ENCODE data around the gene TBPL1. TPM values are rescaled to one million over a fixed set of nuclear protein-coding genes. Genes with fewer than 3 reads are reported as not detected.
"Not testable (repeated sequence)": the region's sequence is repeated elsewhere in the genome, so short reads cannot be mapped to it uniquely, and the experiment has no call there.

The TBPL1 gene
- total RNA-seq, 2 donors from 2014 or later: 27.7 to 30.8 TPM

GRCh38 chr6:133965817-133966360 is 12.9 kb downstream of the TBPL1 start:
- DNase-seq (ENCODE audit: low spot score): no peak
- no peaks in the 10 kb centered on the region for H3K36me3 ChIP-seq
- no peaks in the 10 kb centered on the region for H3K27me3 ChIP-seq (replicated peaks; ENCODE audit: insufficient read depth)
- H3K27ac ChIP-seq: no peak overlapping the region
- H3K4me3 ChIP-seq: no peak overlapping the region
- no peak for TF ChIP-seq POLR2A (IDR thresholded peaks at IDR 0.05)
- no peak for TF ChIP-seq CTCF (IDR thresholded peaks at IDR 0.05)
- no peak for TF ChIP-seq POLR2AphosphoS5 (IDR thresholded peaks at IDR 0.05)
- WGBS: 50% methylated on average over 4 of the region's 4 CpGs
- no peaks in the 10 kb centered on the region for H3K9me3 ChIP-seq
- H3K4me1 ChIP-seq (replicated peaks): peaks cover 7% of the 10 kb centered on the region
- intact Hi-C loops (cut with DNase I): no loop called here

- Histone ChIP-seq H3K27ac (no peak overlapping the region), H3K4me3 (no peak overlapping the region), H3K9me3 (no peaks in the 10 kb centered on the region), H3K27me3 (replicated peaks; ENCODE audit: insufficient read depth) (no peaks in the 10 kb centered on the region), H3K36me3 (no peaks in the 10 kb centered on the region), H3K4me1 (replicated peaks) (peaks cover 7% of the 10 kb centered on the region)
- no peak for DNase-seq (ENCODE audit: low spot score)
- intact Hi-C loops (cut with DNase I): no loop called here
- no peak for TF ChIP-seq POLR2AphosphoS5 (IDR thresholded peaks at IDR 0.05)
- 89% methylated on average over 5 of the region's 5 CpGs for WGBS
These were observed 13.8 kb downstream of the TBPL1 start for GRCh38 chr6:133966654-133967329.

- intact Hi-C loops (cut with DNase I): no loop called here
These were observed 14.3 kb downstream of the TBPL1 start for GRCh38 chr6:133967347-133967746.

GRCh38 chr6:133967835-133968234 is 14.8 kb downstream of the TBPL1 start:
- H3K9me3 ChIP-seq; H3K4me3 ChIP-seq; H3K4me1 ChIP-seq (replicated peaks); DNase-seq (ENCODE audit: low spot score); intact Hi-C loops (cut with DNase I); H3K27ac ChIP-seq; H3K27me3 ChIP-seq (replicated peaks; ENCODE audit: insufficient read depth); H3K36me3 ChIP-seq: not testable (repeated sequence)
- WGBS: 91% methylated on average over 8 of the region's 8 CpGs

More at GRCh38 chr6:133967347-133967746, 14.3 kb downstream of the TBPL1 start:
- Histone ChIP-seq H3K9me3 (no peaks in the 10 kb centered on the region), H3K4me1 (replicated peaks) (peaks cover 7% of the 10 kb centered on the region), H3K36me3 (no peaks in the 10 kb centered on the region), H3K4me3 (no peak overlapping the region), H3K27ac (no peak overlapping the region), H3K27me3 (replicated peaks; ENCODE audit: insufficient read depth) (no peaks in the 10 kb centered on the region)
- no peak for DNase-seq (ENCODE audit: low spot score)
- no peak for TF ChIP-seq POLR2AphosphoS5 (IDR thresholded peaks at IDR 0.05)
- TF ChIP-seq POLR2A (IDR thresholded peaks at IDR 0.05): no peak
- no peak for TF ChIP-seq CTCF (IDR thresholded peaks at IDR 0.05)
- WGBS: 93% methylated on average over 4 of the region's 4 CpGs

DNA sequence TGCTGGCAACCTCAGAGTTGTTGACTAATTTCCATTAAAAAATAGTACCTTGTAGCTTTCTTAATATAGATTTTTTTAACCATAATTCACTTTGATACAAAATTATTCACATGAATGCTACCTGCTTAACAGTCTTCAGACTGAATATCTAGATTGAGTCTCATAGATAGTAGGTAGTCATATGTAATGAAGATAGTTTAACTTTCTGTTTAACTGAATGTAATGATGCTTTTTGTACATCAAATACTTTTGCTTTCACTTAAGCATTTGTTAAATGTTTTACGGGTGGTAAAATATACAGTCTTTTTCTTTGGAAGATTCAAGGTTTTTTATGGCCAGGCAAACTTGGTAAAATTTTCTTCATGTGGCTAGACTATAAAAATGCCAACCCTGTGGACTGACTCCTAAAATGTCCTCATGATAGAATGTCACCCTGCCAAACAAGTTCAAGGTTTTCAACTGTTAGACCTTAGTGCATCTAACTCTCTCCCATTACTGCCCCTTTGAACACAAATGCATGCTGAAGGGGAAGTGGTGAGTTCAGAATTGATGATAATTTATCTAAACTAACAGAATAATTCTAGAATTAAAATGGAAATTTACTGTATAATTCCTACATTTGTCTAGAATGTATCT is 16.4 kb downstream of the TBPL1 start:
- no peaks in the 10 kb centered on the region for H3K9me3 ChIP-seq
- H3K27me3 ChIP-seq (replicated peaks; ENCODE audit: insufficient read depth): no peaks in the 10 kb centered on the region
- no peak for DNase-seq (ENCODE audit: low spot score)
- H3K4me1 ChIP-seq (replicated peaks): peaks cover 4% of the 10 kb centered on the region
- no peak overlapping the region for H3K27ac ChIP-seq
- intact Hi-C loops (cut with DNase I): no loop called here
- no peaks in the 10 kb centered on the region for H3K36me3 ChIP-seq
- no peak overlapping the region for H3K4me3 ChIP-seq
- TF ChIP-seq POLR2A (IDR thresholded peaks at IDR 0.05) (no peak), CTCF (IDR thresholded peaks at IDR 0.05) (no peak), POLR2AphosphoS5 (IDR thresholded peaks at IDR 0.05) (no peak)
- 33% methylated on average over 1 of the region's 1 CpG for WGBS

All from prostate gland (tissue), 2 donors.